ENCODE data around the gene ANKRD62.

- TF ChIP-seq, protein P1, sequence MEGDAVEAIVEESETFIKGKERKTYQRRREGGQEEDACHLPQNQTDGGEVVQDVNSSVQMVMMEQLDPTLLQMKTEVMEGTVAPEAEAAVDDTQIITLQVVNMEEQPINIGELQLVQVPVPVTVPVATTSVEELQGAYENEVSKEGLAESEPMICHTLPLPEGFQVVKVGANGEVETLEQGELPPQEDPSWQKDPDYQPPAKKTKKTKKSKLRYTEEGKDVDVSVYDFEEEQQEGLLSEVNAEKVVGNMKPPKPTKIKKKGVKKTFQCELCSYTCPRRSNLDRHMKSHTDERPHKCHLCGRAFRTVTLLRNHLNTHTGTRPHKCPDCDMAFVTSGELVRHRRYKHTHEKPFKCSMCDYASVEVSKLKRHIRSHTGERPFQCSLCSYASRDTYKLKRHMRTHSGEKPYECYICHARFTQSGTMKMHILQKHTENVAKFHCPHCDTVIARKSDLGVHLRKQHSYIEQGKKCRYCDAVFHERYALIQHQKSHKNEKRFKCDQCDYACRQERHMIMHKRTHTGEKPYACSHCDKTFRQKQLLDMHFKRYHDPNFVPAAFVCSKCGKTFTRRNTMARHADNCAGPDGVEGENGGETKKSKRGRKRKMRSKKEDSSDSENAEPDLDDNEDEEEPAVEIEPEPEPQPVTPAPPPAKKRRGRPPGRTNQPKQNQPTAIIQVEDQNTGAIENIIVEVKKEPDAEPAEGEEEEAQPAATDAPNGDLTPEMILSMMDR (IDR thresholded peaks at IDR 0.05): no peak
- TF ChIP-seq ZFX (IDR thresholded peaks at IDR 0.05; ENCODE audit: borderline replicate concordance): no peak
Measured at GRCh38 chr18:12102136-12102842, 8.6 kb downstream of the ANKRD62 start.

All from 22Rv1 (cell line).